Cardiac muscle cell (in vitro differentiated cells and primary cell): ENCODE results near the gene PNKD. TPM values are rescaled to one million over a fixed set of nuclear protein-coding genes. Genes with fewer than 3 reads are reported as not detected.
A peak's percentile ranks its signal among the peaks of the same experiment; 100 is the strongest.

Experiments
- DNase-seq, 2 donors: peaks; one replicate each; pipeline versions ENCODE4 v3.0.0 to v3.0.0-alpha.2; 2010 to 2017; ENCODE audit warnings: low read depth in 1 of 2, low spot score in 1 of 2
- H3K27ac ChIP-seq: fragments of 200-600 bp; sonication (generic); 2 replicates; pipeline ENCODE4 v1.5.1; 2016
- H3K27me3 ChIP-seq: fragments of 200-600 bp; sonication (generic); 2 replicates; pipeline ENCODE4 v1.6.0; 2016; ENCODE audit warnings: control low read depth
- H3K36me3 ChIP-seq: fragments of 200-600 bp; sonication (generic); 2 replicates; pipeline ENCODE4 v1.5.1; 2016; ENCODE audit warnings: control low read depth
- H3K4me1 ChIP-seq: fragments of 200-600 bp; sonication (generic); 2 replicates; pipeline ENCODE4 v1.8.1; 2017; ENCODE audit warnings: low read depth, mild to moderate bottlenecking, mixed run types
- H3K4me3 ChIP-seq: fragments of 200-600 bp; sonication (generic); 2 replicates; pipeline ENCODE4 v1.5.1; 2016; ENCODE audit warnings: mild to moderate bottlenecking
- H3K9me3 ChIP-seq: fragments of 200-600 bp; sonication (generic); 2 replicates; pipeline ENCODE4 v1.5.1; 2017; ENCODE audit warnings: low read depth, mild to moderate bottlenecking, control low read depth
- CTCF ChIP-seq: IDR thresholded peaks from 2 replicates; pipeline ENCODE4 v1.5.1; 2012; ENCODE audit warnings: low read depth, mild to moderate bottlenecking, low read length
- polyA plus RNA-seq: library from polyadenylated mRNA; unstranded; fragments of >200 nt; fragmentation: Nextera tagmentation; extraction: Ambion mirVana; gene quantifications from 2 replicates; pipeline ENCODE4 v1.2.1, GENCODE V29; 2016
- total RNA-seq: library from RNA; depleted of rRNA; stranded (reverse); fragments of >200 nt; gene quantifications from 2 replicates; pipeline ENCODE4 v1.2.3, GENCODE V29; 2016

PNKD gene
- total and polyA plus RNA-seq, 2 experiments from 2014 or later = 103 to 287 TPM

- no peaks in the 10 kb centered on the region for H3K9me3 ChIP-seq
- TF ChIP-seq CTCF = no peak
- H3K27me3 ChIP-seq = no peaks in the 10 kb centered on the region
- H3K4me1 ChIP-seq = peaks cover 10% of the 10 kb centered on the region
- H3K27ac ChIP-seq = no peak overlapping the region
- no peak overlapping the region for H3K4me3 ChIP-seq
- peaks cover 3% of the 10 kb centered on the region for H3K36me3 ChIP-seq
- no peak for DNase-seq
These were observed 11.1 kb downstream of the PNKD start for GRCh38 chr2:218281449-218281848.

DNA sequence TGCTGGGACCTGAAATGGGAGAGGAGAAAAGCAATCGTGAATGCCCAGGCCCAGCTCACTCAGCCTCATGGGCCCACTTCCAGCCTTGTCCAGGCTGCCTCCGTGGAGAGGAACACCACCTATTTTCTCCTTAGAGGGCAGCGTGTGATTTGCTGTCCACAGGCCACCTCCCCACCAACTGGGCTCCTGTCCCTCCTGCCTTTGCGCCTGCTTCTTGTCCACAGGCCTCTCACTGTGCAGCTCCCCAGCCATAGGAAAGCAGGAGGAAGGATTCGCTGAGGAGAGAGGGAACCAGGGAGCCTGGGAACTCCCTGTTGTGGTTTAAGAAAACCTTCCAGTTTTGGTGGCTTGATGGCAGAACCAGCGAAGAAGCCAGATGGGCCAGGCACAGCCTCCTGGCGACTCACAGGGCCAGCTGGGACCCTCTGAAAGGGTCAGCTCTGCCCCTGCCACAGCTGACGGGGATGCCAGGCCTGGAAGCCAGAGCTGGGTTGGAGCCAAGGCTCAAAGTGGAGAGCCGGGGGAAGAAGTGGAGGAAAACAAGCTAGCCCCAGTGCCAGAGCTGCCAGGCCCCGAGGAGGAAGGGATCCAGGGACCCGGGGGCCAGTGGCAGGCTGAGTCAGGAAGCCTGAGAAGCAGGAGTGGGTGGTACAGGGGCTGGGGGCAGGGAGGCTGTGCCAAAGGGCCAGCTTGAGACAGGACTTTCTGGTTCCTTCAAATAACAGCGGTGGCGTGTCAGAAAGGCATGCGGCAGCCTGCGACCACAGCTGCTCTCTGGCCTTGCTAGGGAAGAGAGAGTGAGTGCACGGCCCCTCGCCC lies 12.1 kb downstream of the PNKD start:
- peaks cover 20% of the 10 kb centered on the region for H3K4me1 ChIP-seq
- peak overlapping the region; percentile 66 for H3K27ac ChIP-seq
- no peak for DNase-seq

DNA sequence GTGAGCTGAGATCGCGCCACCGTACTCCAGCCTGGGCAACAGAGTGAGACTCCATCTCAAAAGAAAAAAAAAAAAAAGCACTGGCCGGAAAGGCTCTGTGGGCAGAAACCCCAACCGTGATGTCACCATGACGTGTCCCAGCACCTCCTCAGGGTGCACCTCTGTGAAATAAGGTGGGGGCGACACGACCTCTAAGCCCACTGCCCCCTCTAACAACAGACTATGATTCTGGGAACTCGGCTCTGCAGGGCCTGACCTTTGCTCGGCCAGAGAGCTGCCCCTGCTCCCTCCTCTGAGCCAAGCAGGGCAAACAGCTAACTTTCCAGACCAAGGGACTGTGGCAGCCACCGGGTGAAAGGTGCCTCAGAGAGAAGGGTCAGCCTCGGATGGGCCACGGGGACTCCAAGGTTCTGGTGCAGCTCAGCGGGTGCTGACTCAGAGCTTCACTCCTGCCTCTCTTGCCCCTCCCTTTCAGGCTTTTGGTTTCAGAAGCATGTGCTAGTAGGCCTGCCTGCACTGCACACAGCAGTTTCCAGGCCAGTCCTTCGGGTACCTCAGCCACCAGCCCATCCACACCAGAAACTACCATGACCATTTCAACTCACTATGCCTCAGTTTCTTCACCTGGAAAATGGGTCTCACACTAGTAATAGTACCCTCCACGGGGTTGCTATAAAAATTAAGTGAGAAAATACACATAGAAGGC lies 13.9 kb downstream of the PNKD start:
- Histone ChIP-seq H3K4me3 (no peak overlapping the region), H3K27me3 (no peaks in the 10 kb centered on the region), H3K27ac (no peak overlapping the region), H3K36me3 (no peaks in the 10 kb centered on the region), H3K4me1 (peaks cover 25% of the 10 kb centered on the region), H3K9me3 (no peaks in the 10 kb centered on the region)
- peak in 1 of 2 donors; percentile 74 for DNase-seq
- no peak for TF ChIP-seq CTCF

More for the DNA sequence above, 12.1 kb downstream of the PNKD start:
- no peak overlapping the region for H3K4me3 ChIP-seq
- no peaks in the 10 kb centered on the region for H3K36me3 ChIP-seq
- no peak for TF ChIP-seq CTCF
- no peaks in the 10 kb centered on the region for H3K27me3 ChIP-seq
- H3K9me3 ChIP-seq = no peaks in the 10 kb centered on the region

DNA sequence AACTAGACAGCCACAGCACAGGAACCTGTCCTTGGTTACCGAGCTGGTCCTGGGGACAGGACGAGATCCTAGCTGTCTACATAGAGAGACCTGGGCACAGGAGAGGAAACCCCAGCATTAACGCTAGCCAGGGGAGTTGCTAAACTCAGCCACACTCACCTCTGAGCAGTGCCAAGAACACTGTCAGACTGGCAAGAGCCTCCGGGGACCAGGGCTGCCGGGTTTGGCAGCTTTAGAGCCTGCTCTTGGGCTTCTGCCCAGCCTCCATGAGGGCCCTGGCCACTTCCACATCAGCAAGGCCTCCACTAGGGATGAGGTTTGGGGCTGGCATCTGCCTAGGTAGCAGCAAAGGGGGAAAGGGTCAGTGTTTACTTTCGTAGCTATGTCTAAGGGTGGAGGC lies 15.3 kb downstream of the PNKD start:
- TF ChIP-seq CTCF = no peak
- Histone ChIP-seq H3K9me3 (no peaks in the 10 kb centered on the region), H3K4me1 (peaks cover 25% of the 10 kb centered on the region), H3K36me3 (no peaks in the 10 kb centered on the region), H3K27me3 (no peaks in the 10 kb centered on the region), H3K27ac (peak overlapping the region; percentile 84), H3K4me3 (no peak overlapping the region)
- peak in 1 of 2 donors; percentile 78 for DNase-seq

- no peaks in the 10 kb centered on the region for H3K9me3 ChIP-seq
- no peak overlapping the region for H3K4me3 ChIP-seq
- no peaks in the 10 kb centered on the region for H3K27me3 ChIP-seq
- peaks cover 25% of the 10 kb centered on the region for H3K4me1 ChIP-seq
- H3K36me3 ChIP-seq = no peaks in the 10 kb centered on the region
- DNase-seq = peak; percentile 87 to 97
- no peak for TF ChIP-seq CTCF
- peak overlapping the region; percentile 84 for H3K27ac ChIP-seq
These were observed 16.5 kb downstream of the PNKD start for GRCh38 chr2:218286570-218287459.
